Stimulated activated CD8-positive, alpha-beta memory T cell treated with anti-CD3 and anti-CD28 coated beads, Interleukin-4, amount 100 ng/mL, for 48 hours (primary cell): ENCODE data around the gene PRKCE.

Experiments
- DNase-seq: peaks from one replicate; pipeline ENCODE4 v3.0.0-alpha.2; 2020

PRKCE gene

DNA sequence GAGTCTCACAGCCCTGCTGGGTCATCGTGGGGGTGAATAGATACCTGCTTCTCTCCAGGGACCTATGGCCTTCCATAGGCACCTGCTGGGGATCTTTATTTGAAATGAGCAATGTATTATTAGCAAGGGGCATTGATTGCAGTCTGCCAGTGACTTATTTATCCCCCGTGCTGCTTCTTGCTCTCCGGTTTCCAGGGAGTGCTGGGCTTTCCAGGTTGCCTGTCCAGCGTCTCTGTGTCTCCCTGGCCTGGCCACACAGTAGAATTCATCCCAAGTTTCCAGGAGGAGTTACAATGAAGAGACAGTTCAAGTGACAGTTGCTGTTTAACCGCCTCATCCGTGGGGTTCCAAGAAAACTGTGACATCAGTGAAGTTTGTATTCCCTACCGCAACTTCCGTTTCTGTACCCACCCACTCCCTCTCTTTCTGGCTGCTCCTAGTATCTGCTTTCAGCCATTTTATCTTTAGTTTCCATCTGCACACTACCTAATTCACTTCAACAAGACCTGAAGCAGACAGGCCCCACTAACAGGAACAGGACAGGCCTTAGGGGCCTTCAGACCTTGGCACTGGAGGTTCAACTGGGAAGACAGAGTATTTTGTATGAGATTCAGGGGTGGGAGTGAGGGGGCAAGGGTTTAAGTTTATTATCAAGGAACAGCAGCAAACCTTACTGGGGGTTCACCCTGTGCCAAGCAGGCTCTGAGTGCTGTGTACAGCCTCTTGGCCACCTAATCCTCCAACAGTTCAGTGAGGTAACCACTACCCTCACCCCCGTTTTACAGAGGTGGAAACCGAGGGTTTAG lies 134.8 kb downstream of the PRKCE start:
- DNase-seq, result no peak

- DNase-seq, result no peak
Observed at GRCh38 chr2:45786836-45787357, 135.4 kb downstream of the PRKCE start.

DNA sequence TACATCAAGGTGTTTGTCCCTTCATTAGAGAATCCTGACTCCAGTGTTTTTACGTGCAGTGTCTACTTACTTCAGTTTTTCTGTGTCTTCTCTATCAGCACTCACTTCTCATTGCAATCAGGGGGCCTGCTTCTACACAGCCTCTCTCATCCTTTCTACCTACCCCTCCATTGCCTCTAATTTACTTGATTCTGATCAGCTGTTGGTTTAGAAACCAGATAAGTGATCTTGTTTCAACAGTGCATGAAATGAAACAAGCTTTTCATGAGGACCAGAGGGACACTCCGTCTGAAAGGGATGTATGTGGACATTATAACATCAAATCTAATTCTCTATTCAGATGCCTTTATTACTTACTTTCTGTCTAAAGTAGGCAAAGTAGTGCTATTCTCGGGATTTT lies 136.9 kb downstream of the PRKCE start:
- DNase-seq, result no peak

GRCh38 chr2:45789317-45789716 lies 137.8 kb downstream of the PRKCE start:
- no peak for DNase-seq

DNA sequence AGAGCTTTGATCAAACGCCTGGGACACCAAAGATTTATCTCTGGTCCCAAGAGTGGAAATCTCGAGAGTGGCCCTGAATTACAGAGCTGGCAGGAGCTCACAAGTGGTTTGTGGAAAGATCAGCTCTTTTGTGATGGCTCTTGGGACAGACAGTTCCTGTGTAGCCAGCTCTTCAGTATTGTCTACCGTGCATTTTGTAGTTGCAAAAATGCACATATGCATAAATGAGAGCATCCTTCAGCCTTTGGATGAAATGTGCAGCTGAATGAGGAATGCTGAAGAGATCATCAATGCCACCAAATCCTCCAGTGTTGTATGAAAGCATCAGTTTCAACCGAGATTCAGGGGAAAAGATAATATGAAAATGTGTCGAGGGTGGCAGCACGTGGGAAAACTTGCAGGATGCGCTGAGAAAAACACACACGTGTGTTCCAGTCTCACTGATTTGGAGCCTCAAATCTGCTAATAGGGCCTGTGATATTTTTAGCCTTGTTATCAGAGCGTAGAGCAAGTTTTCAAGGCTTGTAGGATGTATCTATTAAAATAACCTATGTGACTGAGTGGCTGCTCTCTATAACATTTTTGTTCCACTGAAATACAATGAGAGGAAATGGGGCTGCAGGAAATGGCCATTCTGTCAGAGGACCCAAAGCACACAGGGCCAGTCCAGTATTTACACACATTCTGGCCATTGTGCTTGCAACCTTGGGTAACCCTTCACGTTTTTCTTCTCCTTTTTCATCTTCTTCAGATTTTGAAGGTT lies 138.7 kb downstream of the PRKCE start:
- DNase-seq, result no peak

DNA sequence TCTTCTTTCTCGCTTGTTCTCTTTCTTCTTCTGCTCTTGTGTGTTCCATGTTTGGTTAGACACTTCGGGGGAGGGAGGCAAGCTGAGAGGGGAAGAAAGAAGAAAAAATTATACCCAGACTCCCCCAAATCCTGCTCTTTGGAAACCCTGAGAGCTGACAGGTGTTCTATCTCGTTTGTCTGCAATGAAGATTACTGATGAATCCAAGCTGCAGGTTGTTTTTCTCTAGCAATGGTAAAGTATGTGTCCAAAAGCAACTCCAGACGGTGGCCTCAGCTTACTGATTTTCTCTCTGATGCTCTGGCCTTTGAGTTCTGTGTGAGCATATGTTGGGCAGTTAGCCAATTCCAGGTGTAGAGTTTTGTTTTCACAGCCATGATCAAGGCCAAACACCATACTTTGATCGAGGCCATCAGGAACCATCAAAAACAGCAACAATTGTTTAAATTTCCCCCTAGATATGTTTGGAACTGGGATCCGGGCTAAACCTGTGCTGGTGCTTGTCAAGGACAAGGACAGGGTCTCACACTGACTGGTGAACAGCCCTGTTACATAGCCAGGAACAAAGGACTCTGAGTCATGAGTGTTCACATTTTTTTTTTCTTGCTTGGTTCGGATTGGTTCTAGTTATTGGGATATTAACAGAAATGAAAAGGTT lies 142.0 kb downstream of the PRKCE start:
- DNase-seq, result no peak

DNA sequence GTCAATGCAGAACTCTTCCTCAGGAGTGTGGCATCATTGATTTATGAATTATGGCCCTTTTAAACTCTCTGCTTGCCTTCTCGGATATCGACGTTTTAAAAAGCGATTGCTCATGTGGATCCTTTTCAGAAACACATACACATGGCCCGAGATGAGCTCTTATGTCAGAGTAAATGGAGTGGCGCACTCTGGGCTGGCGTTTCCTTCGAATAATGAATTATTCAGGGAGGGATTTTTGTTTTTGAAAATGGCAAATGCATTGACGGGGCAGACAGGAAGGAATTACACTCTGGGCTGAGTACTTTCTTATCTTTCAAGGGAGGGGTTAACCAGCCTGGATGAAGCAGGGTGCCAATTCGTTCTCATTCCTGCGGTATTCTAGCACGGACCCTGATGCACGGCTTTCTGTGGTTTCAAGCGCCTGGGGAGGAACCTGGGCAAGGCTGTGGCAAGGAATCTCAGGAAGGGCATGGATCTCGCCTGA lies 142.7 kb downstream of the PRKCE start:
- no peak for DNase-seq

DNA sequence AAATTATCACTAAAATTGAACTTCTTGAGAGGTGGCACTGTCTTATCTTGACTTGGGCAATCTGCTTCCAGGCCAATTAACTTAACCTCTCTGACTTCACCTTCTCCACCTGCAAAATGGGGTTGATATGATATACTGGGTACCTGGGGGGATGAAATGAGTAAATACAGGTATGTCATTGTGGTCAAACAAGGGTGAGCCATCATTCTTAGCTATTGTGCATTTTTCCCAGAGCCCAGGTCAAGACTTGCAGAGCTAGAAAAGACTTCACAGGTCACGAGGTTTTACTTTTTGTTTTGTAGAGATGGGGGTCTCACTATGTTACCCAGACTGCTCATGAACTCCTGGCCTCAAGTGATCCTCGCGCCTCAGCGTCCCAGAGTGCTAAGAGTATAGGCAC lies 145.0 kb downstream of the PRKCE start:
- DNase-seq, result no peak

GRCh38 chr2:45797451-45798230 lies 146.2 kb downstream of the PRKCE start:
- DNase-seq, result no peak

GRCh38 chr2:45799679-45800381 lies 148.4 kb downstream of the PRKCE start:
- no peak for DNase-seq

- DNase-seq, result no peak
Observed at GRCh38 chr2:45802499-45803138, 151.1 kb downstream of the PRKCE start.

GRCh38 chr2:45804987-45805755 lies 153.7 kb downstream of the PRKCE start:
- no peak for DNase-seq

DNA sequence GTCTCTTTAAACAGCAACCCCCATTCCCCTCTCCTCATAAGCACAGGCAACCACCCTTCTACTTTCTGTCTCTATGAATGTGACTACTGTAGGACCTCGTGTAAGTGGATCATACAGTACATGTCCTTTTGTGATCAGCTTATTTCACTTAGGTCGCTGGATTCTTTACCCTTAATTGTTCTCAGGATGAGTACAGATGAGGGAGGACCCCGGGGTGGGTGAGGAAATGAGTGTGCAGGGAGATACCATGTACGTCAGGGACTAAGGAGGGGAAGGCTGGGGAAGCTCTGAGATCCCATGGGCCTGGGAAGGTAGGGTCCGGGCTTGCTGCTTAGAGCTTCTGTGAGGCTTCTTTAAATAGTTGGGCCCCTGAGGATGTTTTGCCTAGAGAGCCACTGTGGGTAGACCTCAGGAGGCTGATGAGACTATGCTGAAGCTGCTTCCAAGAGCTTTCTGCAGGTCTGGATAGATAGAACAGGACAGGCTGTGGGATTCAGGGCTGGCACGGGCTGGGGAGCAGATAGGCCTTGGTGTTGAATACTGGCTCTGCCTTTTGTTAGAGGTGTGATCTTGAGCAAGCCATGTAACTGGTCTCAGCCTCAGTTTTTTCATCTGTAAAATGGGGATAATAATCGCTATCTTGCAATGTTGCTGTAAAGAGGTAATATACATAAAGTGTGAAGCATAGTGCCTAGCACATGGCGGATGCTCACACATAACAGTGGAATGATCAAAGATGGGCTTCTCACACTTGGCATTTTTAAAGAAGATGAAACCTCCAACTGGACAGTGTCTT lies 155.3 kb downstream of the PRKCE start:
- DNase-seq, result no peak

- DNase-seq, result no peak
Observed at GRCh38 chr2:45808294-45808800, 156.9 kb downstream of the PRKCE start.

DNA sequence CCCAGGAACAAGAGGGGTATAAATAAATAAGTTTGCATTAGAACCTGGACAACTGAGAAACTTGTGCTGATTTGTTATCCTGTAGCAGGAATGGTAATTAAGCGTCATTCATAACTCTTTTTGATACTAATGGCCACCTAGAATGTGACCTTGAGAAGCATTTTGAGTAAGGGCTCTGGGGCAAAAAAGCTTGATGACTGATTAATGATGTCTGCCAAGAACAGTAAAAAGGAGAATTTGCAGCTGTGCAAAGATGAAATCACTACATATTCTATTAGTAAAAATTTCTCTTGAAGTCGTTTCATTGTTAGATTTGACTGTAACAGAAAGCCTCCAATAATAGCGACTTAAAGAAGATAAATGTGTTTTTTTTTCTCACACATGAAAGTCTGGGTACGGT lies 157.7 kb downstream of the PRKCE start:
- DNase-seq, result no peak

- no peak for DNase-seq
Observed at GRCh38 chr2:45812011-45812500, 160.6 kb downstream of the PRKCE start.

DNA sequence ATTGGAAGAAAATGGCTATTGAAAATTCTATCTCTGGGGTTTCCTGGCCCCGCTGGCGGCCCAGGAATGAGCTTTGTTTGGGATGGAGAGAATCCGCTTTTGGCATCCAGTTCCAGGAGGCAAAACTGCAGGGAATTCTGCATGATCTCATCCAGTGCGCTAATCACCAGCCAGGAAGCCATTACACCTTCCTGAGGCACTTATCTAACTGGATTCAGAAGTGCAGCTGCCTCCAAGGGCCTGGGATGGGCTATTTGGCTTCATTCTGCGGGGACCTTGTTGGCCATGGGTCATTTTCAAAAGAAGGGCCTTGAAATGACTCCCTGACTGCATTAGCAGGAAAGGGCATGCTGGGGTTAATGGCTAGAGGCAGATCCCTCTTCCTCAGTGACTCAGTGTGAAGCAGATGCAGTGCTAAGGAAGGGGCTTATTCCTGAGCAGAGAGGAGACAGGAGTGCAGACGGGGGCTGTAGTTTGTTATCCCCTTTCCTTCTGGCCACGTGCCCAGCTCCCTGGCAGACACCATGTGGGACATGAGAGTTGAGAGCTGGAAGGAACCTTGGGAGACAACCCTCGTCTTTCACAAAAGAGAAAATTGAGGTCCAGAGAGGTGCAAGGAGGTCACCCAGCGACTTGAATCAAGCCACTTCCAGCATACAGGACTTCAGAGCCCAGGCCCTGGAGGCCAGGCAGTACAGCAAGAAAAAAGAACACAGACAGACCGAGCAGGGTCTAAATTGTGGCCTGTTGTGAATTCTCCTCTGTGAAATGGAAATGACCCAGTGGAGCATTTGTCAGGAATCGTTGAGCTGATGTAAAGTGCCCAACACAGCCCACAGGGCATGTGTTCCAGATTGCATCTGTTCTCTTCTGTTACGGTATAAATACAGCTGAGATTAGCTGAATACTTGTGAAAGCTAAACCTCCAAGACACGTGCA lies 161.8 kb downstream of the PRKCE start:
- DNase-seq, result no peak

- no peak for DNase-seq
Observed at GRCh38 chr2:45814488-45814887, 163.0 kb downstream of the PRKCE start.
